Esophagus squamous epithelium (tissue), 4 donors: ENCODE data around the gene C1orf174.

Experiments used
- POLR2A ChIP-seq, 4 donors: fragments of 450-650 bp; IDR thresholded peaks; one replicate each; pipeline ENCODE4 v1.6.1; 2017; ENCODE audit warnings: antibody characterized with exemption in 4 of 4, mild to moderate bottlenecking in 4 of 4, moderate library complexity in 3 of 4
- TF ChIP-seq, protein P1 (sequence below), 6 experiments: fragments of 450-650 bp in 4 of 6; fragments of 200-600 bp in 2 of 6; sonication (generic) in 2 of 6; IDR thresholded peaks; one replicate each; pipeline ENCODE4 v1.5.1; 2016 to 2019; ENCODE audit warnings: antibody characterized with exemption in 6 of 6, mild to moderate bottlenecking in 4 of 6, moderate library complexity in 4 of 6

GRCh38 chr1:3886691-3887090 is 13.4 kb downstream of the C1orf174 start:
- TF ChIP-seq, protein P1, sequence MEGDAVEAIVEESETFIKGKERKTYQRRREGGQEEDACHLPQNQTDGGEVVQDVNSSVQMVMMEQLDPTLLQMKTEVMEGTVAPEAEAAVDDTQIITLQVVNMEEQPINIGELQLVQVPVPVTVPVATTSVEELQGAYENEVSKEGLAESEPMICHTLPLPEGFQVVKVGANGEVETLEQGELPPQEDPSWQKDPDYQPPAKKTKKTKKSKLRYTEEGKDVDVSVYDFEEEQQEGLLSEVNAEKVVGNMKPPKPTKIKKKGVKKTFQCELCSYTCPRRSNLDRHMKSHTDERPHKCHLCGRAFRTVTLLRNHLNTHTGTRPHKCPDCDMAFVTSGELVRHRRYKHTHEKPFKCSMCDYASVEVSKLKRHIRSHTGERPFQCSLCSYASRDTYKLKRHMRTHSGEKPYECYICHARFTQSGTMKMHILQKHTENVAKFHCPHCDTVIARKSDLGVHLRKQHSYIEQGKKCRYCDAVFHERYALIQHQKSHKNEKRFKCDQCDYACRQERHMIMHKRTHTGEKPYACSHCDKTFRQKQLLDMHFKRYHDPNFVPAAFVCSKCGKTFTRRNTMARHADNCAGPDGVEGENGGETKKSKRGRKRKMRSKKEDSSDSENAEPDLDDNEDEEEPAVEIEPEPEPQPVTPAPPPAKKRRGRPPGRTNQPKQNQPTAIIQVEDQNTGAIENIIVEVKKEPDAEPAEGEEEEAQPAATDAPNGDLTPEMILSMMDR (IDR thresholded peaks at IDR 0.05): no peak
- no peak for TF ChIP-seq POLR2A (IDR thresholded peaks at IDR 0.05)
